SJCRH30 (cell line): ENCODE results near the gene SPI1. TPM values are rescaled to one million over a fixed set of nuclear protein-coding genes. Genes with fewer than 3 reads are reported as not detected.

Experiments used
- DNase-seq, 2 experiments: peaks; one replicate each; pipeline ENCODE4 v3.0.0-alpha.2; 2015 to 2020
- H3K27ac ChIP-seq: fragments of 250-450 bp; sonication (Bioruptor Pico); 2 replicates; pipeline ENCODE4 v1.5.1; 2020; ENCODE audit warnings: mild to moderate bottlenecking, moderate library complexity
- H3K27me3 ChIP-seq: fragments of 250-450 bp; sonication (Bioruptor Pico); 2 replicates; pipeline ENCODE4 v1.5.1; 2020; ENCODE audit warnings: mild to moderate bottlenecking, moderate library complexity
- H3K36me3 ChIP-seq: fragments of 250-450 bp; sonication (Bioruptor Pico); 2 replicates; pipeline ENCODE4 v1.5.1; 2020; ENCODE audit warnings: mild to moderate bottlenecking, moderate library complexity
- H3K4me1 ChIP-seq: fragments of 250-450 bp; sonication (Bioruptor Pico); 2 replicates; pipeline ENCODE4 v1.5.1; 2020; ENCODE audit warnings: mild to moderate bottlenecking, moderate library complexity
- H3K4me3 ChIP-seq: fragments of 250-450 bp; sonication (Bioruptor Pico); 2 replicates; pipeline ENCODE4 v1.5.1; 2020; ENCODE audit warnings: mild to moderate bottlenecking, moderate library complexity
- H3K9me3 ChIP-seq: fragments of 250-450 bp; sonication (Bioruptor Pico); replicated peaks from 2 replicates; pipeline ENCODE4 v1.5.1; 2020; ENCODE audit warnings: mild to moderate bottlenecking, moderate library complexity
- total RNA-seq: library from RNA; depleted of rRNA; stranded (reverse); fragments of >200 nt; shearing (Covaris generic); gene quantifications from 2 replicates; pipeline ENCODE4 v1.2.3, GENCODE V29; 2014; rRNA removed

The SPI1 gene
- not detected in 2 replicates for total RNA-seq

- Histone ChIP-seq H3K4me1 (no peaks in the 10 kb centered on the region), H3K36me3 (no peaks in the 10 kb centered on the region), H3K9me3 (no peaks in the 10 kb centered on the region), H3K4me3 (no peak within 1 kb of the TSS), H3K27ac (no peak within 1 kb of the TSS), H3K27me3 (peaks cover 6% of the 10 kb centered on the region; the same call in 1 of the 2 replicates)
- DNase-seq, result peak in 1 of 2 experiments; percentile 27
Measured at GRCh38 chr11:47378010-47378835, at the start of gene SPI1. Gene SPI1 (minus strand): TSS chr11:47378547. CDS start chr11:47378353, 194 bp downstream.

- no peaks in the 10 kb centered on the region for H3K9me3 ChIP-seq
- peak within 1 kb of the TSS; percentile 90 for H3K4me3 ChIP-seq
- H3K27me3 ChIP-seq, result no peaks in the 10 kb centered on the region
- H3K4me1 ChIP-seq, result peaks cover 6% of the 10 kb centered on the region
- H3K27ac ChIP-seq, result peak within 1 kb of the TSS; percentile 96
- H3K36me3 ChIP-seq, result peaks cover 29% of the 10 kb centered on the region
- peak; percentile 99 for DNase-seq
Measured at GRCh38 chr11:47426062-47426956, 48.0 kb upstream of the SPI1 start, which contains the start of gene PSMC3. Gene PSMC3 (minus strand): TSS chr11:47426439. CDS start chr11:47426279, 160 bp downstream.

- H3K27ac ChIP-seq, result peak overlapping the region; percentile 96
- H3K36me3 ChIP-seq, result peaks cover 33% of the 10 kb centered on the region
- H3K27me3 ChIP-seq, result no peaks in the 10 kb centered on the region
- no peak for DNase-seq
- H3K9me3 ChIP-seq, result no peaks in the 10 kb centered on the region
- H3K4me3 ChIP-seq, result peak overlapping the region; percentile 90
- peaks cover 6% of the 10 kb centered on the region for H3K4me1 ChIP-seq
Measured at GRCh38 chr11:47425611-47426010, 47.3 kb upstream of the SPI1 start.

- Histone ChIP-seq H3K4me3 (no peak overlapping the region), H3K9me3 (no peaks in the 10 kb centered on the region), H3K4me1 (peaks cover 26% of the 10 kb centered on the region), H3K27ac (no peak overlapping the region), H3K36me3 (peaks cover 48% of the 10 kb centered on the region), H3K27me3 (no peaks in the 10 kb centered on the region)
- no peak for DNase-seq
Measured at GRCh38 chr11:47418454-47419259, 40.3 kb upstream of the SPI1 start.

- no peak for DNase-seq
- Histone ChIP-seq H3K27me3 (no peaks in the 10 kb centered on the region), H3K36me3 (peaks cover 44% of the 10 kb centered on the region), H3K4me3 (no peak overlapping the region), H3K9me3 (no peaks in the 10 kb centered on the region), H3K4me1 (peaks cover 26% of the 10 kb centered on the region), H3K27ac (no peak overlapping the region)
Measured at GRCh38 chr11:47417712-47418111, 39.4 kb upstream of the SPI1 start.

GRCh38 chr11:47415949-47416472, 37.7 kb upstream of the SPI1 start:
- peak overlapping the region; percentile 53 for H3K27ac ChIP-seq
- peaks cover 26% of the 10 kb centered on the region for H3K4me1 ChIP-seq
- no peak overlapping the region for H3K4me3 ChIP-seq
- no peaks in the 10 kb centered on the region for H3K27me3 ChIP-seq
- H3K9me3 ChIP-seq, result no peaks in the 10 kb centered on the region
- DNase-seq, result peak; percentile 95
- peaks cover 35% of the 10 kb centered on the region for H3K36me3 ChIP-seq

- peaks cover 26% of the 10 kb centered on the region for H3K4me1 ChIP-seq
Measured at GRCh38 chr11:47415091-47415854, 36.9 kb upstream of the SPI1 start.

GRCh38 chr11:47414685-47415070, 36.3 kb upstream of the SPI1 start:
- peaks cover 23% of the 10 kb centered on the region for H3K36me3 ChIP-seq

More at GRCh38 chr11:47415091-47415854, 36.9 kb upstream of the SPI1 start:
- Histone ChIP-seq H3K4me3 (no peak overlapping the region), H3K27me3 (no peaks in the 10 kb centered on the region), H3K36me3 (peaks cover 28% of the 10 kb centered on the region), H3K9me3 (no peaks in the 10 kb centered on the region), H3K27ac (peak overlapping the region; percentile 53)
- peak in 1 of 2 experiments; percentile 33 for DNase-seq

GRCh38 chr11:47413908-47414684, 35.7 kb upstream of the SPI1 start:
- H3K36me3 ChIP-seq, result peaks cover 20% of the 10 kb centered on the region
- H3K9me3 ChIP-seq, result no peaks in the 10 kb centered on the region
- H3K27me3 ChIP-seq, result no peaks in the 10 kb centered on the region
- peaks cover 26% of the 10 kb centered on the region for H3K4me1 ChIP-seq
- no peak overlapping the region for H3K27ac ChIP-seq
- H3K4me3 ChIP-seq, result no peak overlapping the region
- DNase-seq, result no peak

More at GRCh38 chr11:47414685-47415070, 36.3 kb upstream of the SPI1 start:
- H3K4me3 ChIP-seq, result no peak overlapping the region
- no peak for DNase-seq
- no peak overlapping the region for H3K27ac ChIP-seq
- H3K4me1 ChIP-seq, result peaks cover 26% of the 10 kb centered on the region
- no peaks in the 10 kb centered on the region for H3K9me3 ChIP-seq
- H3K27me3 ChIP-seq, result no peaks in the 10 kb centered on the region

GRCh38 chr11:47413351-47413750, 35.0 kb upstream of the SPI1 start:
- no peaks in the 10 kb centered on the region for H3K27me3 ChIP-seq
- H3K36me3 ChIP-seq, result peaks cover 13% of the 10 kb centered on the region
- DNase-seq, result no peak
- H3K9me3 ChIP-seq, result no peaks in the 10 kb centered on the region
- no peak overlapping the region for H3K4me3 ChIP-seq
- H3K27ac ChIP-seq, result no peak overlapping the region
- H3K4me1 ChIP-seq, result peaks cover 26% of the 10 kb centered on the region

- H3K4me1 ChIP-seq, result peaks cover 23% of the 10 kb centered on the region
- no peaks in the 10 kb centered on the region for H3K27me3 ChIP-seq
- DNase-seq, result peak; percentile 60 to 68
- H3K27ac ChIP-seq, result no peak overlapping the region
- H3K9me3 ChIP-seq, result no peaks in the 10 kb centered on the region
- H3K36me3 ChIP-seq, result peaks cover under 1% of the 10 kb centered on the region; the same call in 1 of the 2 replicates
- no peak overlapping the region for H3K4me3 ChIP-seq
Measured at GRCh38 chr11:47411884-47412746, 33.8 kb upstream of the SPI1 start.
